ACC112 (cell line): ENCODE measurements around the gene SMIM3.
"Not testable (repeated sequence)": the region's sequence is repeated elsewhere in the genome, so short reads cannot be mapped to it uniquely, and the experiment has no call there.

ENCODE experiments used
- H2AFZ ChIP-seq: fragments of 200-600 bp; sonication (generic); one replicate; pipeline ENCODE4 v1.6.0; 2017; ENCODE audit warnings: antibody characterized with exemption, low read length; ENCODE audit not compliant: unreplicated experiment
- H3K27ac ChIP-seq: fragments of 200-600 bp; sonication (generic); 2 replicates; pipeline ENCODE4 v1.5.1; 2014; ENCODE audit warnings: low read depth, mild to moderate bottlenecking, antibody characterized with exemption, low read length, moderate library complexity
- H3K27me3 ChIP-seq: fragments of 200-600 bp; sonication (generic); 2 replicates; pipeline ENCODE4 v1.6.1; 2014; ENCODE audit warnings: mild to moderate bottlenecking, antibody characterized with exemption, low read length, moderate library complexity, mixed read lengths; ENCODE audit not compliant: insufficient read depth
- H3K36me3 ChIP-seq: fragments of 200-600 bp; sonication (generic); 2 replicates; pipeline ENCODE4 v1.6.1; 2016; ENCODE audit warnings: mild to moderate bottlenecking, antibody characterized with exemption, low read length, moderate library complexity, mixed read lengths; ENCODE audit not compliant: insufficient read depth
- H3K4me1 ChIP-seq: fragments of 200-600 bp; sonication (generic); one replicate; pipeline ENCODE4 v1.6.1; 2016; ENCODE audit warnings: low read length, mixed read lengths; ENCODE audit not compliant: insufficient read depth, unreplicated experiment, control insufficient read depth
- H3K4me3 ChIP-seq: fragments of 200-600 bp; sonication (generic); 2 replicates; pipeline ENCODE4 v1.5.1; 2014; ENCODE audit warnings: mild to moderate bottlenecking, low read depth, low read length
- H3K79me2 ChIP-seq: fragments of 200-600 bp; sonication (generic); one replicate; pipeline ENCODE4 v1.6.0; 2016; ENCODE audit warnings: low read length; ENCODE audit not compliant: control insufficient read depth, unreplicated experiment, insufficient read depth

The SMIM3 gene

GRCh38 chr5:150793423-150793888 lies 14.9 kb downstream of the SMIM3 start:
- Histone ChIP-seq H3K4me1 (peaks cover 41% of the 10 kb centered on the region), H3K79me2 (peaks cover 83% of the 10 kb centered on the region), H3K36me3 (peaks cover 28% of the 10 kb centered on the region)
- not testable (repeated sequence) for H2AFZ ChIP-seq, H3K4me3 ChIP-seq, H3K27me3 ChIP-seq, H3K27ac ChIP-seq

GRCh38 chr5:150794927-150795326 lies 16.4 kb downstream of the SMIM3 start:
- Histone ChIP-seq H3K79me2 (peaks cover 68% of the 10 kb centered on the region), H3K27me3 (no peaks in the 10 kb centered on the region), H3K4me1 (peaks cover 27% of the 10 kb centered on the region), H3K36me3 (peaks cover 28% of the 10 kb centered on the region), H2AFZ (no peak overlapping the region), H3K27ac (no peak overlapping the region), H3K4me3 (no peak overlapping the region)

- no peak overlapping the region for H3K4me3 ChIP-seq
- peaks cover 45% of the 10 kb centered on the region for H3K79me2 ChIP-seq
- no peaks in the 10 kb centered on the region for H3K27me3 ChIP-seq
- H3K4me1 ChIP-seq = peaks cover 11% of the 10 kb centered on the region
- H3K36me3 ChIP-seq = peaks cover 28% of the 10 kb centered on the region
- no peak overlapping the region for H2AFZ ChIP-seq
- no peak overlapping the region for H3K27ac ChIP-seq
Measured at GRCh38 chr5:150797384-150797783, 18.8 kb downstream of the SMIM3 start.

GRCh38 chr5:150801117-150801927 lies 22.8 kb downstream of the SMIM3 start:
- H3K36me3 ChIP-seq = peaks cover 7% of the 10 kb centered on the region
- H3K27me3 ChIP-seq = no peaks in the 10 kb centered on the region
- peaks cover 7% of the 10 kb centered on the region for H3K79me2 ChIP-seq
- H3K4me1 ChIP-seq = peaks cover 10% of the 10 kb centered on the region
- H3K27ac ChIP-seq = peak overlapping the region; percentile 17
- H3K4me3 ChIP-seq = peak overlapping the region; percentile 44
- H2AFZ ChIP-seq = peak overlapping the region; percentile 58

GRCh38 chr5:150804388-150804787 lies 25.8 kb downstream of the SMIM3 start:
- Histone ChIP-seq H3K4me3 (no peak overlapping the region), H3K27me3 (no peaks in the 10 kb centered on the region), H3K79me2 (no peaks in the 10 kb centered on the region), H3K36me3 (no peaks in the 10 kb centered on the region), H3K27ac (no peak overlapping the region), H2AFZ (no peak overlapping the region), H3K4me1 (peaks cover 7% of the 10 kb centered on the region)

GRCh38 chr5:150809363-150809762 lies 30.8 kb downstream of the SMIM3 start:
- no peaks in the 10 kb centered on the region for H3K79me2 ChIP-seq
- no peaks in the 10 kb centered on the region for H3K27me3 ChIP-seq
- no peak overlapping the region for H3K4me3 ChIP-seq
- H3K27ac ChIP-seq = no peak overlapping the region
- H2AFZ ChIP-seq = no peak overlapping the region
- no peaks in the 10 kb centered on the region for H3K4me1 ChIP-seq
- H3K36me3 ChIP-seq = no peaks in the 10 kb centered on the region

- H3K4me3 ChIP-seq = no peak overlapping the region
- no peak overlapping the region for H3K27ac ChIP-seq
- H3K4me1 ChIP-seq = no peaks in the 10 kb centered on the region
- H2AFZ ChIP-seq = no peak overlapping the region
- H3K36me3 ChIP-seq = no peaks in the 10 kb centered on the region
- no peaks in the 10 kb centered on the region for H3K27me3 ChIP-seq
- H3K79me2 ChIP-seq = no peaks in the 10 kb centered on the region
Measured at GRCh38 chr5:150815010-150815409, 36.5 kb downstream of the SMIM3 start.

GRCh38 chr5:150816946-150817345 lies 38.4 kb downstream of the SMIM3 start:
- H2AFZ ChIP-seq = no peak overlapping the region
- no peaks in the 10 kb centered on the region for H3K79me2 ChIP-seq
- no peak overlapping the region for H3K27ac ChIP-seq
- H3K27me3 ChIP-seq = peaks cover 2% of the 10 kb centered on the region; the same call in 1 of the 2 replicates
- H3K36me3 ChIP-seq = no peaks in the 10 kb centered on the region
- H3K4me1 ChIP-seq = no peaks in the 10 kb centered on the region
- no peak overlapping the region for H3K4me3 ChIP-seq

- H3K36me3 ChIP-seq = no peaks in the 10 kb centered on the region
- no peak overlapping the region for H3K4me3 ChIP-seq
- no peak overlapping the region for H3K27ac ChIP-seq
- H3K79me2 ChIP-seq = no peaks in the 10 kb centered on the region
- no peak overlapping the region for H2AFZ ChIP-seq
- H3K4me1 ChIP-seq = no peaks in the 10 kb centered on the region
- H3K27me3 ChIP-seq = peaks cover 3% of the 10 kb centered on the region; the same call in 1 of the 2 replicates
Measured at GRCh38 chr5:150829744-150830143, 51.2 kb downstream of the SMIM3 start.

- not testable (repeated sequence) for H3K36me3 ChIP-seq, H3K4me1 ChIP-seq, H3K27ac ChIP-seq, H3K79me2 ChIP-seq, H3K27me3 ChIP-seq, H3K4me3 ChIP-seq, H2AFZ ChIP-seq
Measured at GRCh38 chr5:150831821-150832220, 53.3 kb downstream of the SMIM3 start.

- Histone ChIP-seq H3K27ac (no peak overlapping the region), H3K79me2 (no peaks in the 10 kb centered on the region), H3K27me3 (peaks cover 41% of the 10 kb centered on the region), H3K36me3 (no peaks in the 10 kb centered on the region), H3K4me3 (no peak overlapping the region), H2AFZ (no peak overlapping the region), H3K4me1 (no peaks in the 10 kb centered on the region)
Measured at GRCh38 chr5:150836064-150836463, 57.5 kb downstream of the SMIM3 start.
